GM13977 (cell line): ENCODE results near the gene GNG2.

Experiments
- DNase-seq: peaks from one replicate; pipeline ENCODE4 v3.0.0; 2012; ENCODE audit warnings: low spot score
- in situ Hi-C: fragments of 300-500 bp; cut with MboI; formaldehyde crosslinking; loops from one replicate; pipeline ENCODE4 v1.12.0; 2022; ENCODE audit warnings: low sequenced_read_pairs, low pct_unique_long_range_greater_than_20kb, mixed read lengths, inconsistent platforms; ENCODE audit not compliant: unreplicated experiment
- TF ChIP-seq, protein P1 (sequence below): IDR thresholded peaks from 2 replicates; pipeline ENCODE4 v1.5.1; 2012; ENCODE audit warnings: mild to moderate bottlenecking, control low read depth; ENCODE audit not compliant: insufficient read depth; ENCODE audit errors: extremely low read depth, missing control alignments

The GNG2 gene

DNA sequence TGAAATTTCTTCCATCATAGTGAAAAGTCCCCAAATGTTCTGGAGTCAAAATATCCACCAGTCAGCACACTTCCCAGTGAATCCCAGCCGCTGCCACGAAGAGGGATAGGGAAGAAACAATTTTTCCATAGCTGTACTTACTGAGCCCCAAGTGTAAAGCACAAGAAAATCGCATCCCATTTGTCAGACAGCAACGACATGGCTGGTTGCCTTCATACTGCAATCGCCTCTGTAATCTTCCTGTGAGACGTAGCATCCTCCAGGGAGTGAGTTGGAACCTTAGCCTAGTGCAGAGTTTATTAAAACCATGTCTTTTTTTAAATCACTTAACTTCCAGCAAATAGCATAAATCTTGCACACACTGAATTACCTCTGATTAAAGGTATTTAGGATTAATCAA lies 56.8 kb downstream of the GNG2 start:
- no peak for DNase-seq
- in situ Hi-C loops = no loop called here
- TF ChIP-seq, protein P1, sequence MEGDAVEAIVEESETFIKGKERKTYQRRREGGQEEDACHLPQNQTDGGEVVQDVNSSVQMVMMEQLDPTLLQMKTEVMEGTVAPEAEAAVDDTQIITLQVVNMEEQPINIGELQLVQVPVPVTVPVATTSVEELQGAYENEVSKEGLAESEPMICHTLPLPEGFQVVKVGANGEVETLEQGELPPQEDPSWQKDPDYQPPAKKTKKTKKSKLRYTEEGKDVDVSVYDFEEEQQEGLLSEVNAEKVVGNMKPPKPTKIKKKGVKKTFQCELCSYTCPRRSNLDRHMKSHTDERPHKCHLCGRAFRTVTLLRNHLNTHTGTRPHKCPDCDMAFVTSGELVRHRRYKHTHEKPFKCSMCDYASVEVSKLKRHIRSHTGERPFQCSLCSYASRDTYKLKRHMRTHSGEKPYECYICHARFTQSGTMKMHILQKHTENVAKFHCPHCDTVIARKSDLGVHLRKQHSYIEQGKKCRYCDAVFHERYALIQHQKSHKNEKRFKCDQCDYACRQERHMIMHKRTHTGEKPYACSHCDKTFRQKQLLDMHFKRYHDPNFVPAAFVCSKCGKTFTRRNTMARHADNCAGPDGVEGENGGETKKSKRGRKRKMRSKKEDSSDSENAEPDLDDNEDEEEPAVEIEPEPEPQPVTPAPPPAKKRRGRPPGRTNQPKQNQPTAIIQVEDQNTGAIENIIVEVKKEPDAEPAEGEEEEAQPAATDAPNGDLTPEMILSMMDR = no peak

DNA sequence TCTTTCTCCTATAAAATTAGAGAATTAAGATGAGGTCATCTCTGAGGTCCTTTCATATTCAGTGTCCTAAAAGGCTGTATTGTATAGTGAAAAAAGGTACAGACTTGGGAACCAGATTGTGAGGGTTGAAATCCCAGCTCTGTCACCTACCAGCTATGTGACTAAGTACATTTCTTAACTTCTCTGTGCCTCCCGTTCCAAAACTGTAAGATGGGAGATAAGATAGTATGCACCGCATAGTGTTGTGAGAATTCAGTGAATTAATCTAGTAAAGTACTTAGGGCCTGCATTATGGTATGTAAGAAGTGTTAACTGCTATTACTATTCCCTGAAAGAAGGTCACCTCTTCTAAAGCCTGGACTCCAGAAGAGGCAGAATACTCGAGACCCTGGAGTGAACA lies 60.6 kb downstream of the GNG2 start:
- TF ChIP-seq, protein P1 = no peak
- no peak for DNase-seq
- in situ Hi-C loops = no loop called here

DNA sequence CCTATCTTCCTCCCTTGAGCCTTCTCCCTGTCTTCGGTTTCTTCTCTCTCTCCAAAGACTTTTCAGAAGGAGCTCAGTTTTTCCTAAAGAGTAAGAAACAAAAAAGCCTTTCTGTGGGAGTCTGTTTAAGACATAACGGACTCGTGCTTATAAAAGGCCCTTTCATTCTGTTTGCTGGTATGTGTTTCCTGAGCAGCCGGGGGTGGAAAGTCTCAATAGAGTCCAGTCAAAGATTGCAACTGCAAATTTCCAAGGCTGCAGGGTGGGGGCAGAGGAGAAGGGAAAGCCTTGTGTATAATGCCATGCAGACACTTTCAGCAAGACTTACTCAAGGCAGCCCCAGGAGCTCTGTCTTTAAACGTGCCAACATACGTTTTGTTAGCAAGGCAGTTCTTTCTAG lies 62.2 kb downstream of the GNG2 start:
- TF ChIP-seq, protein P1 = no peak
- in situ Hi-C loops = no loop called here
- DNase-seq = no peak

DNA sequence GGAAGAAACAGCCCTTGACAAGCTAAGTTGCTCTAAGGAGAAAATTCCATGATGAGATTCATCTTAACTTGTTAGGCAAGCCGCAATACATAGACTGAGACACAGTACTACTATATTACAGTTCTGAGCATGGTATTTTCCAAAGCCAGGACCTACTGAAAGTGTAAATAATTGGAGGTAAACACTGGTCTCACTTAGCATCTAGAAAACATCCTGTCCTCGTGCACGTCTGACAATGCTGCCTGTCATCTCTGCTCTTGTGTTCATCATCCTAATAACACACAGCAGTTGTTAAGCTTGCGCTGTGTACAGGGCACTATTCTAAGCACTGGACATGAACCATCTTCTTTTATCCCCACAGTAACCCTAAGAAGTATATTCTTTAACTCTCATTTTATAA lies 64.2 kb downstream of the GNG2 start:
- TF ChIP-seq, protein P1 = no peak
- in situ Hi-C loops = no loop called here
- no peak for DNase-seq

DNA sequence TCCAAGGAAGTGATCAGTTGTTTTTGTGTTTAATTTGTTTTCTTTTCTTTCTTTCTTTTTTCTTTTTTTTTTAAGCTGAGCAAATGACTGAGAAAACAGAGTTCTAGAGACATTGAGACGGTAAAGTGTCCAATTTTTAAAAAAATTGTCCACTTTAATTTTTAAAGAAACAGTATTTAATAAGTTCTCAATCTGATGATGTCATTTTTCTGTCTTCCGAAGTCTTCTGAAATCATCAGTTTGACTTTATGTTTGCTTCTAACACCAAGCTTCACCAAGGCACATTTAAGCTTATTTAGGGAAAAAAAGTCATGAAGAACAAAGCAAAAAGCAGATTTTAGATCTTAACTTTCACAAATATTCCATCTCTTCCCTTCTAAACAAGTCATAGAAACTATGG lies 65.6 kb downstream of the GNG2 start:
- in situ Hi-C loops = no loop called here
- DNase-seq = no peak

DNA sequence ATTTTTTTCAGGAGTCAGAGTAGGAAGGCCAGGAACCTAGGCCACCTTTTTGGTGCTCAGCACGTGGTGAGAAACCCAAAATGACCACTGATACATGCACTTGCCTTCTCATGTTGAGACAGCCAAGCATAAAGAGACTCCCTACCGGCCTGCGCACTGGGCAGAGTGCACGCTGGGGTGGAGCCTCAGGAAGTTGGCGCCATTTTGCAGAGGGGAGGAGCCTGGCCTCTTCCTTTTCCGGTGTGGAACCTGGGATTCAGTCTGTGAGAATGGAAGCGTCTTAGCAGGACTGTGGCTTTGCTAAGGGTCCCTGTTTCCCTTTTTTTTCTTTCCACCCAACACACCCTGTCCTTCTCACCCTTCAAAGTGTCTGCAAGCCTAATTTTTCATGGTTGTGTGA lies 66.0 kb downstream of the GNG2 start:
- in situ Hi-C loops = no loop called here
- no peak for DNase-seq
- TF ChIP-seq, protein P1 = no peak

More for the DNA sequence above, 65.6 kb downstream of the GNG2 start:
- TF ChIP-seq, protein P1 = no peak

DNA sequence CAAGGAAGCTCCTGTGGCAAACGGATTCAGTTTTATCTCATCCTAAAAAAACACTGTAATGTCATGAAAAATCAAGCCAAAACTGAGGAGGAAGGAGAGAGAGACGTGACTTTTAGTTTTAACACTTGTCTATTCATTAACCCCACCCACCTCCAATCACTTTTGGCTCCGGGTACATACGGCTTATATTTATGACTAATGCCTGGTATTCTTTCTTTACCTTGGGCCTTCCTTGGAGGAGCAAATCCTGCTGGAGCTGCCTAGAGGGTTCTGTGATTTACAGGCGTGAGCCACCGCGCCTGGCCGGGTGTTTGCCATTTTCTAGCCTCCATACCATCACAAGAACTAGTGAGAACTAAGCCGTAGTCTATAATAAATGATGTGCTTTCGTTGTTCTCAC lies 68.2 kb downstream of the GNG2 start:
- no peak for DNase-seq
- TF ChIP-seq, protein P1 = no peak
- in situ Hi-C loops = no loop called here
